ENCODE data around the gene CHMP4B.
A peak's percentile ranks its signal among the peaks of the same experiment; 100 is the strongest.

The CHMP4B gene

GRCh38 chr20:33869283-33869682 is 58.1 kb downstream of the CHMP4B start:
- no peak overlapping the region for H3K4me3 ChIP-seq (ENCODE audit: low read depth in 1 of 2, low read length in 2 of 2)
- no peaks in the 10 kb centered on the region for H3K36me3 ChIP-seq (ENCODE audit: insufficient read depth, low read length)
- no peaks in the 10 kb centered on the region for H3K9me3 ChIP-seq (ENCODE audit: low read length)
- no peaks in the 10 kb centered on the region for H3K27me3 ChIP-seq (ENCODE audit: control insufficient read depth in 1 of 2, insufficient read depth in 2 of 2, low read length in 2 of 2)
- H3K4me1 ChIP-seq (ENCODE audit: insufficient read depth, low read length) = peaks cover 27% of the 10 kb centered on the region
- no peak overlapping the region for H3K9ac ChIP-seq (ENCODE audit: low read length)
- H3K27ac ChIP-seq (ENCODE audit: low read depth, low read length) = no peak overlapping the region

GRCh38 chr20:33871362-33871761 is 60.2 kb downstream of the CHMP4B start:
- H3K9ac ChIP-seq (ENCODE audit: low read length) = no peak overlapping the region
- peak overlapping the region in 1 of 2 donors; percentile 50 for H3K4me3 ChIP-seq (ENCODE audit: low read depth in 1 of 2, low read length in 2 of 2)
- H3K27me3 ChIP-seq (ENCODE audit: control insufficient read depth in 1 of 2, insufficient read depth in 2 of 2, low read length in 2 of 2) = no peaks in the 10 kb centered on the region
- H3K4me1 ChIP-seq (ENCODE audit: insufficient read depth, low read length) = peaks cover 27% of the 10 kb centered on the region
- H3K9me3 ChIP-seq (ENCODE audit: low read length) = no peaks in the 10 kb centered on the region
- no peaks in the 10 kb centered on the region for H3K36me3 ChIP-seq (ENCODE audit: insufficient read depth, low read length)
- peak overlapping the region; percentile 36 for H3K27ac ChIP-seq (ENCODE audit: low read depth, low read length)

GRCh38 chr20:33874129-33874528 is 63.0 kb downstream of the CHMP4B start:
- no peaks in the 10 kb centered on the region for H3K9me3 ChIP-seq (ENCODE audit: low read length)
- no peak overlapping the region for H3K27ac ChIP-seq (ENCODE audit: low read depth, low read length)
- H3K4me1 ChIP-seq (ENCODE audit: insufficient read depth, low read length) = peaks cover 17% of the 10 kb centered on the region
- no peak overlapping the region for H3K4me3 ChIP-seq (ENCODE audit: low read depth in 1 of 2, low read length in 2 of 2)
- H3K27me3 ChIP-seq (ENCODE audit: control insufficient read depth in 1 of 2, insufficient read depth in 2 of 2, low read length in 2 of 2) = no peaks in the 10 kb centered on the region
- H3K36me3 ChIP-seq (ENCODE audit: insufficient read depth, low read length) = no peaks in the 10 kb centered on the region
- H3K9ac ChIP-seq (ENCODE audit: low read length) = no peak overlapping the region

- H3K36me3 ChIP-seq (ENCODE audit: insufficient read depth, low read length) = no peaks in the 10 kb centered on the region
- H3K9ac ChIP-seq (ENCODE audit: low read length) = no peak overlapping the region
- H3K27ac ChIP-seq (ENCODE audit: low read depth, low read length) = no peak overlapping the region
- H3K9me3 ChIP-seq (ENCODE audit: low read length) = no peaks in the 10 kb centered on the region
- H3K4me3 ChIP-seq (ENCODE audit: low read depth in 1 of 2, low read length in 2 of 2) = no peak overlapping the region
- no peaks in the 10 kb centered on the region for H3K27me3 ChIP-seq (ENCODE audit: control insufficient read depth in 1 of 2, insufficient read depth in 2 of 2, low read length in 2 of 2)
- peaks cover 17% of the 10 kb centered on the region for H3K4me1 ChIP-seq (ENCODE audit: insufficient read depth, low read length)
Measured at GRCh38 chr20:33875055-33875454, 63.9 kb downstream of the CHMP4B start.

- Histone ChIP-seq H3K4me3 (ENCODE audit: low read depth in 1 of 2, low read length in 2 of 2) (no peak overlapping the region), H3K9ac (ENCODE audit: low read length) (no peak overlapping the region), H3K9me3 (ENCODE audit: low read length) (no peaks in the 10 kb centered on the region), H3K27me3 (ENCODE audit: control insufficient read depth in 1 of 2, insufficient read depth in 2 of 2, low read length in 2 of 2) (no peaks in the 10 kb centered on the region), H3K36me3 (ENCODE audit: insufficient read depth, low read length) (no peaks in the 10 kb centered on the region), H3K27ac (ENCODE audit: low read depth, low read length) (no peak overlapping the region), H3K4me1 (ENCODE audit: insufficient read depth, low read length) (peaks cover 17% of the 10 kb centered on the region)
Measured at GRCh38 chr20:33875534-33876026, 64.4 kb downstream of the CHMP4B start.

GRCh38 chr20:33878583-33878982 is 67.4 kb downstream of the CHMP4B start:
- Histone ChIP-seq H3K27ac (ENCODE audit: low read depth, low read length) (no peak overlapping the region), H3K9me3 (ENCODE audit: low read length) (no peaks in the 10 kb centered on the region), H3K4me3 (ENCODE audit: low read depth in 1 of 2, low read length in 2 of 2) (no peak overlapping the region), H3K27me3 (ENCODE audit: control insufficient read depth in 1 of 2, insufficient read depth in 2 of 2, low read length in 2 of 2) (no peaks in the 10 kb centered on the region), H3K4me1 (ENCODE audit: insufficient read depth, low read length) (no peaks in the 10 kb centered on the region), H3K36me3 (ENCODE audit: insufficient read depth, low read length) (no peaks in the 10 kb centered on the region), H3K9ac (ENCODE audit: low read length) (no peak overlapping the region)

GRCh38 chr20:33880396-33880795 is 69.2 kb downstream of the CHMP4B start:
- Histone ChIP-seq H3K4me1 (ENCODE audit: insufficient read depth, low read length) (no peaks in the 10 kb centered on the region), H3K27ac (ENCODE audit: low read depth, low read length) (no peak overlapping the region), H3K36me3 (ENCODE audit: insufficient read depth, low read length) (no peaks in the 10 kb centered on the region), H3K4me3 (ENCODE audit: low read depth in 1 of 2, low read length in 2 of 2) (no peak overlapping the region), H3K9ac (ENCODE audit: low read length) (no peak overlapping the region), H3K27me3 (ENCODE audit: control insufficient read depth in 1 of 2, insufficient read depth in 2 of 2, low read length in 2 of 2) (no peaks in the 10 kb centered on the region), H3K9me3 (ENCODE audit: low read length) (no peaks in the 10 kb centered on the region)

- Histone ChIP-seq H3K4me3 (ENCODE audit: low read depth in 1 of 2, low read length in 2 of 2) (no peak overlapping the region), H3K4me1 (ENCODE audit: insufficient read depth, low read length) (no peaks in the 10 kb centered on the region)
Measured at GRCh38 chr20:33881989-33882388, 70.8 kb downstream of the CHMP4B start.

GRCh38 chr20:33882481-33882880 is 71.3 kb downstream of the CHMP4B start:
- H3K27me3 ChIP-seq (ENCODE audit: control insufficient read depth in 1 of 2, insufficient read depth in 2 of 2, low read length in 2 of 2) = no peaks in the 10 kb centered on the region
- H3K27ac ChIP-seq (ENCODE audit: low read depth, low read length) = no peak overlapping the region

More at GRCh38 chr20:33881989-33882388, 70.8 kb downstream of the CHMP4B start:
- Histone ChIP-seq H3K27ac (ENCODE audit: low read depth, low read length) (no peak overlapping the region), H3K9ac (ENCODE audit: low read length) (no peak overlapping the region), H3K27me3 (ENCODE audit: control insufficient read depth in 1 of 2, insufficient read depth in 2 of 2, low read length in 2 of 2) (no peaks in the 10 kb centered on the region), H3K9me3 (ENCODE audit: low read length) (no peaks in the 10 kb centered on the region), H3K36me3 (ENCODE audit: insufficient read depth, low read length) (no peaks in the 10 kb centered on the region)

GRCh38 chr20:33883164-33883563 is 72.0 kb downstream of the CHMP4B start:
- Histone ChIP-seq H3K9ac (ENCODE audit: low read length) (no peak overlapping the region), H3K9me3 (ENCODE audit: low read length) (no peaks in the 10 kb centered on the region), H3K27me3 (ENCODE audit: control insufficient read depth in 1 of 2, insufficient read depth in 2 of 2, low read length in 2 of 2) (no peaks in the 10 kb centered on the region), H3K27ac (ENCODE audit: low read depth, low read length) (no peak overlapping the region), H3K4me1 (ENCODE audit: insufficient read depth, low read length) (no peaks in the 10 kb centered on the region), H3K4me3 (ENCODE audit: low read depth in 1 of 2, low read length in 2 of 2) (no peak overlapping the region), H3K36me3 (ENCODE audit: insufficient read depth, low read length) (no peaks in the 10 kb centered on the region)

More at GRCh38 chr20:33882481-33882880, 71.3 kb downstream of the CHMP4B start:
- H3K9me3 ChIP-seq (ENCODE audit: low read length) = no peaks in the 10 kb centered on the region
- H3K4me3 ChIP-seq (ENCODE audit: low read depth in 1 of 2, low read length in 2 of 2) = no peak overlapping the region
- H3K4me1 ChIP-seq (ENCODE audit: insufficient read depth, low read length) = no peaks in the 10 kb centered on the region
- no peak overlapping the region for H3K9ac ChIP-seq (ENCODE audit: low read length)
- H3K36me3 ChIP-seq (ENCODE audit: insufficient read depth, low read length) = no peaks in the 10 kb centered on the region

GRCh38 chr20:33884633-33885032 is 73.5 kb downstream of the CHMP4B start:
- H3K27me3 ChIP-seq (ENCODE audit: control insufficient read depth in 1 of 2, insufficient read depth in 2 of 2, low read length in 2 of 2) = no peaks in the 10 kb centered on the region
- H3K9me3 ChIP-seq (ENCODE audit: low read length) = no peaks in the 10 kb centered on the region
- no peak overlapping the region for H3K4me3 ChIP-seq (ENCODE audit: low read depth in 1 of 2, low read length in 2 of 2)
- no peak overlapping the region for H3K9ac ChIP-seq (ENCODE audit: low read length)
- H3K36me3 ChIP-seq (ENCODE audit: insufficient read depth, low read length) = no peaks in the 10 kb centered on the region
- H3K4me1 ChIP-seq (ENCODE audit: insufficient read depth, low read length) = no peaks in the 10 kb centered on the region
- no peak overlapping the region for H3K27ac ChIP-seq (ENCODE audit: low read depth, low read length)

GRCh38 chr20:33889312-33889711 is 78.2 kb downstream of the CHMP4B start:
- Histone ChIP-seq H3K9me3 (ENCODE audit: low read length) (no peaks in the 10 kb centered on the region), H3K36me3 (ENCODE audit: insufficient read depth, low read length) (no peaks in the 10 kb centered on the region), H3K9ac (ENCODE audit: low read length) (no peak overlapping the region), H3K4me3 (ENCODE audit: low read depth in 1 of 2, low read length in 2 of 2) (no peak overlapping the region), H3K4me1 (ENCODE audit: insufficient read depth, low read length) (peaks cover under 1% of the 10 kb centered on the region), H3K27ac (ENCODE audit: low read depth, low read length) (no peak overlapping the region), H3K27me3 (ENCODE audit: control insufficient read depth in 1 of 2, insufficient read depth in 2 of 2, low read length in 2 of 2) (no peaks in the 10 kb centered on the region)

Data from muscle layer of colon (tissue), 2 donors.